ENCODE results near the gene NMRAL1.

Gene NMRAL1

DNA sequence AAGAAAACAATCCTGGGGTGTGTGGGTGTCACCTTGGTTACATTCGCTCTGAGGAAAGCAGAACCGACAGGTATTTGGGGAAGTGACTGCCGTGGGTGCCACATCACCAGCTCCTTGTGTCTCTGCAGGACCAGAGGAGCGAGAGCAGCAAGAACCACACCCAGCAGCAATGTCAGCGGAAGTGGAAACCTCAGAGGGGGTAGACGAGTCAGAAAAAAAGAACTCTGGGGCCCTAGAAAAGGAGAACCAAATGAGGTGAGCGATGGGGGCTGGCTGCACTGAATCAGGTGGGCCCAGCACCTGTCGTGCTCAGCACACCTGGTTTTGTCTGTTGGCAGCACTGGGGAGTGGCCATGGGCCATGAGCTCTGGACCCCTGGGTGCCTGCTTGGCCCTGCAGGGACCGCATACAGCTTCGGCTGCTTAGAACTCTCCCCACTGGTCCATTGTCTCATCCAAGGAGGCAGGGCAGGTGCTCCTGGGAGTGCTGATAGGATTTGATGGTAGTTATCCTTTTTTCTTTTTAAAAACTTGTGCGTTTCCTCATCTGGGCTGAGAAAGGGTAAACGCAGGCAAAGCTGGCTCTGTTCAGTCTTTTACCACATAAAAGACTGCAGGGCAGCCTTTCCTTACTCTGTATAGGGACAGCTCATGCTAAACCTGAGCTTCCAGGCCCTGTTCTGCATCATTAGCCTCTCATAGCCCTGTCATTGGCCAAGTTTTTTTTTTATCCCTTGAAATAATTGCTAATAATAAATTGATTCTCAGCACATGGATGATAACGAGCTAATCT is 31.1 kb upstream of the NMRAL1 start:
- DNase-seq (ENCODE audit: low spot score): no peak

DNA sequence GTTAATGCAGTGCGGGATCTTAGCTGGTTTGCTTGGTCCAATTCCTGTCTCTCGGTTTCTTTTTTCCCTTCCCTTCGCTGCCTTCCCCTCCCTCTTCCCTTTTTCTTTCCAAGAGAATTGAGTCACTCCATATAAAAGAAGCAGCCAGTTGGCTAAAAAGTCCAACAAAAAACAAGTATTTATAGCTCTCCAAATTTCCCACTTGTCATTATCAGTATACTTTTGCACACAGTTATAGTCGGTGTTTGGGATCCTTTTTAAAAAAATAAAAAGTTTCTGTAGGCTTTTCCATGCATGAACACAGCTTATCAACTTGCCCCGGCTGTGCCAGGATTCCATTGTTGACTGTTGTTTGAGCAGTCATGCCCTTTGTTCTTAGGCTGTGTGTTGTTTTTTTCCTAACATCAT is 26.6 kb upstream of the NMRAL1 start:
- no peak for DNase-seq (ENCODE audit: low spot score)

DNA sequence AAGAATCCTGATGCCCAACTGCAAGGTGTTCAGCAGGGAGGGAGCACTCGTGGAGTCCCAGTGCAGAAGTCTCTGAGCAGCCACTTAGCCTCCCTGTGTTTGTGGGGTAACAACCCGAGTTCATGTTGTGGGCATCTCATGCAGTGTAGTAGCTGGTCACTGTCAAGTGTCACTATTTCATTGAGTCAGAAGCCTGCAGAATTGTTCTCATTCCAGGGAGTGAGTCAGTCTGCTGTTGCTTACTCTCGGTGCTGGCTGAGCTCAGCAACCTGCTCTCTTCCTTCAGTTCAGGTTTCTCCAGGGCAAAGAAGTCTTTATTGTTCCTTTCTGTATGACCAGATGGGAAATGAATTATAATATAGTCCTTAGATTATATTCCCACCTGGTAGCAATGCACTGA is 25.8 kb upstream of the NMRAL1 start:
- DNase-seq (ENCODE audit: low spot score): peak; percentile 87

DNA sequence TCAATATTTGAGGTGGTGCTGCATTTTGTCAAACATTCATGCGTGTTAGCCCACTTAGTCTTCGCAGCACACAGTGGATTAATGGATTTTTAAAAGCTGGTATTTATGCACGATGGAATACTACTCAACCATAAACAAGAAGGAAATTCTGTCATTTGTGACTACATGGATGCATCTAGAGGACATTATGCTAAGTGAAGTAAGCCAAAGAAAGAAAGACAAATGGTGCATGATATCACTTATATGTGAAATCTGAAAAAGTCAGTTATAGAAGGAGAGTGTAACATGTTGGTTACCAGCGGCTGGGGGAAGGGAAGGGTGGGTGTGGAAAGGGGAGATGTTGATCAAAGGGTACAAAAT is 24.8 kb upstream of the NMRAL1 start:
- no peak for DNase-seq (ENCODE audit: low spot score)

DNA sequence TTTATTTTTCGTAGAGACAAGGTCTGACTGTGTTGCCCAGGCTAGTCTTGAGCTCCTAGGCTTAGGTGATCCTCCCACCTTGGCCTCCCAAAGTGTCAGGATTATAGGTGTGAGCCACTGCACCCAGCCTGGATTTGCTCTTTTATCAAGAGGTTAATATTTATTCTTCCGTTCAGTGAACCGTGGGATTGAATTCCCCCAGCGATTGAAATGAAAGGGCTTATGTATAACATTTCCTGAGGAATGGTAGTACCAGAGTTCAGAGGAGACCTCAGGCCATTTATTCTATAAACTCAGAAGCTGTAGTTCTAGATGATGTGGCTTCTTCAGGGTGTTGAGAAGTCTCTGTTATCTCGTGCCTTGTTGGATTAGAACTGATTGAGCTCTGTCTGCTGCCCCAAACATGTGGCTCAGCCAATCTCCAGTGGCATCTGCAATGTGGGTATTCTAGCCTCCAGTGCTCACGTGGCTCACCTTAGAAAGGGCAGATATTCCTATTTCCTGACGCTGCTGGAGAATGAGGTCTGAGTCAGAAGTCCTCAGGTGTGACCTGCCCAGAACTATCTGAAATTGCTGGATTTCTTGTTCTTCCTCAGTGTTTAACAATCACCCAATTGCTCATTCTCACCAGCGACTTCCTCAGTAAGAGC is 24.2 kb upstream of the NMRAL1 start:
- no peak for DNase-seq (ENCODE audit: low spot score)

DNA sequence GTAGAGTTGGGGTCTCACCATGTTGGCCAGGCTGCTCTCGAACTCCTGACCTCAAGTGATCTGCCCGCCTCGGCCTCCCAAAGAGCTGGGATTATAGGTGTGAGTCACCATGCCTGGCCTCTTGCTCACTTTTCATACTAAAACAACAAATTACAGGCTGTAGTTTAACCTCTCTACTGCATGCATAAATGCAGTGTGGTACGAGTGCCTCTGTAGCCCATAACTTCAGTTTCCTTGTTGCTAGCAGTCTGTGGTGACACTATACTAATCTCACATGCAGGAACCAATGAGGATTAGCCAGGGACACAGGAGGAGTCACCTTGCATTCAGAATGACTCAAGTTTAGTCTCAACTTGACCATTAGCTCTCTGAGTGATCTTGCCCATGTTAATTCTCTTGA is 21.9 kb upstream of the NMRAL1 start:
- DNase-seq (ENCODE audit: low spot score): peak; percentile 45

DNA sequence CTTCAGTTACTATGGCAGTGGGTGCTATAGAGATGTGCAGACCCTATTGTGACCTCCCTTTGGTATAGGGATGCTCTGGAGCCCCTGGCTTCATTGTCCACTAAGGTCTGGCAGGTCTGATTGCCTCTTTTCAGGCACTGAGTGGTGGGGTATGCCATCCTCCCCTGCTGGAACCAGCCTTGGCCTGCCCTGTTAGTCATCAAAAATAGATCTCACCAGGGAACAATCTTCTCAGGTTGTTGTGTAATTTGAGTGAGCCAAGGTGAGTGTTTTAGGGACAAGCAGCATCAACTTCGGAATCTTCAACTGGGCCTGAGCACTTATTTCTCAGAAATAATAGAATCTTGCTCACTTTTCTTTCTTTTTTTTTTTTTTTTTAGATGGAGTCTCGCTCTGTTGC is 21.3 kb upstream of the NMRAL1 start:
- DNase-seq (ENCODE audit: low spot score): no peak

DNA sequence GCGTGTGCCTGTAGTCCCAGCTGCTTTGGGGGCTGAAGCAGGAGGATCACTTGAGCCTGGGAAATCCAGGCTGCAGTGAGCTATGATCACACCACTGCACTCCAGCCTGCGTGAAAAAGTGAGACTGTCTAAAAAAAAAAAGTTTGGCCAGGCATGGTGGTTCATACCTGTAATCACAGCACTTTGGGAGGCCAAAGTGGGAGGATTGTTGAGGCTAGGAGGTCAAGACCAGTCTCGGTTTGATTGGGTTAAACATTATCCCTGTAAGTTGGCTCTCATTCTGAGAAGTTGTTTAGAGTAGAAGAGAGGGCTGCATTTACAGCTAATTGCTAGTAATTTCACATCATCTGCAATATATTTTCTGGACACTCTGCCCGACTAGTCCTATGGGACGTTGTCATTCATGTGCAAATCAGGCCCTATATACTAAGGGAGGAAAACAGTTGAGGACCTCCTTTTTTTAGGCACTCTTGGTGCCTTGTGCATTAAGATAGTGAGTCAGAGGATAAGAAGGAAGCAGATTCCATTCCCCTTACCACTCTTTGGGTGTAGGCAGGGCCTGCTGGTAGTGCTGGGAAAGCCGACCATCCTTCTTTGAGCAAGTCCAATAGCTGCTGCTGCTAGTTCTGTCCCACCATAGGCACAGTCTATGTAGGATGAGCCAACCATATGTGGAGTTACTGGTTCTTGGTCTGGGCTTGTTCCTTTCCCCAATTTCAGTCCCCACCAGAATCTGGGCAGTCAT is 20.5 kb upstream of the NMRAL1 start:
- DNase-seq (ENCODE audit: low spot score): peak; percentile 56

DNA sequence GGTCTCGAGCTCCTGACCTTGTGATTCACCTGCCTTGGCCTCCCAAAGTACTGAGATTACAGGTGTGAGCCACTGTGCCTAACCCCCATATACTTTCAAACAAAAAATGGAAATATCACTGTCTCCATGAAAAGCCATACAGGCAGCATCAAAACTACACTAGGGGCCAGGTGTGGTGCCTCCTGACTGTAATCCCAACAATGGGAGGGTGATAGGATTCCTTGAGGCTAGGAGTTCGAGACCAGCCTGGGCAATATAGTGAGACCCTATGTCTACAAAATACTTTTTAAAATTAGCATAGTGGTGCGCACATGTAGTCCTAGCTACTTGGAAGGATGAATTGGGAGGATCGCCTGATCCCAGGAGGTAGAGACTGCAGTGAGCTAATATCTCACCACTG is 17.5 kb upstream of the NMRAL1 start:
- DNase-seq (ENCODE audit: low spot score): no peak

DNA sequence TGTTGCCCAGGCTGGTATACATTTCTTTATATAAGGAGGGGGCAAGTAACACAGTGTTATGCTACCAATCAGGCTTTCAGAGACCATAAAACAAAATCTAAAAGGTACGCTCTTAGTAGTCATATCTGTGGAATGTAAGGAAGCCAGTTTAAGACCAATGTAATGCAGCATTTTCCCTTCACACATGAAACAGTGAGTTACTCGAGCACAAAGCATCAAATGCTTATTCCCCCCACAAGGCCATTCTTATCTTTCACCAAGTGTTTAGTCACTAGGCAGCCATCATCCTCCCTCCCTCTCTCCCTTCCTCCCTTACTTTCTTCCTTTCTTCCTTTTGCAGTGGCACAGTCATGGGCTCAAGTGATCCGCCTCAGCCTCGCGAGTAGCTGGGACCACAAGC is 14.6 kb upstream of the NMRAL1 start:
- peak; percentile 65 for DNase-seq (ENCODE audit: low spot score)

DNA sequence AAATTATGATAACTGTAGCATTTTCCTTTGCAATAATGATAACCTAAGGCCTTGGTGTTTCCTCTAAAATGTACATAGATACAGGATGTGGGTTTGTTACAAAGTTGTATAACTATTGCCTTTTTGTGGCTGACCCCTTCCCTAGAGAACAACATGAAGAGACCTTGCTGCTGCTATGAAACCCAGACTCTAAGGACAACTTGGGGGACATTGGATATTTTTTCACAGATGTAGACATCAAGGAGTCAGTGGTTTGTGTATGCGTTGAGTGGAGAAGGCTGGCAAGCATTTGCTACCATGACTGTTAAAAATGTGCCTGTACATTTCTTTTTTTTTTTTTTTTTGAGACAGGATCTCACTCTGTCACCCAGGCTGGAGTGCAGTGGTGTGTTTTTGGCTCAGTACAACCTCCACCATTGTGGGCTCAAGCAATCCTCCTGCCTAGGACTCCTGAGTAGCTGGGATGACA is 14.1 kb upstream of the NMRAL1 start:
- DNase-seq (ENCODE audit: low spot score): no peak

DNA sequence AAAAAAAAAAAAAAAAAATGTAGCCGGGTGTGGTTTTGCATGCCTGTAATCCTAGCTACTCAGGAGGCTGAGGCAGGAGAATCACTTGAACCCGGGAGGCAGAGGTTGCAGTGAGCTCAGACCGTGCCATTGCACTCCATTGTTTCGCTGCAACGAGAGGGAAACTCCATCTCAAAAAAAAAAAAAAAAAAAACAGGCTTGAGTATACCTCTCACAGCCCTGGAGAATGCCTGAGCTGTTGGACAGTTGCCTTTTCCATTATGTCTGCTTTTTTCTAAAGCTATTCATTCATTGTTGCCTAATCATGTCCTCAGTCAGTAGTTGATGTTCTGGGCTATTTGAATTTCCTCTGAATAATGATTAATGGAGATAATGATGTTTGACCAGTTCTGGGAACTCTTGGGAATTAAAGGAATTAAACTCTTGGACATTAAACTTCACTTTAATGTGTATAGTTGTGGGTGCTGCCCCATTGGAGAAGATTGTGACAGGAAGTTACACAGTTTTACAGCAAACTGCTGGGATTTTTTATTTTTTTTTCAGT is 13.6 kb upstream of the NMRAL1 start:
- DNase-seq (ENCODE audit: low spot score): no peak

DNA sequence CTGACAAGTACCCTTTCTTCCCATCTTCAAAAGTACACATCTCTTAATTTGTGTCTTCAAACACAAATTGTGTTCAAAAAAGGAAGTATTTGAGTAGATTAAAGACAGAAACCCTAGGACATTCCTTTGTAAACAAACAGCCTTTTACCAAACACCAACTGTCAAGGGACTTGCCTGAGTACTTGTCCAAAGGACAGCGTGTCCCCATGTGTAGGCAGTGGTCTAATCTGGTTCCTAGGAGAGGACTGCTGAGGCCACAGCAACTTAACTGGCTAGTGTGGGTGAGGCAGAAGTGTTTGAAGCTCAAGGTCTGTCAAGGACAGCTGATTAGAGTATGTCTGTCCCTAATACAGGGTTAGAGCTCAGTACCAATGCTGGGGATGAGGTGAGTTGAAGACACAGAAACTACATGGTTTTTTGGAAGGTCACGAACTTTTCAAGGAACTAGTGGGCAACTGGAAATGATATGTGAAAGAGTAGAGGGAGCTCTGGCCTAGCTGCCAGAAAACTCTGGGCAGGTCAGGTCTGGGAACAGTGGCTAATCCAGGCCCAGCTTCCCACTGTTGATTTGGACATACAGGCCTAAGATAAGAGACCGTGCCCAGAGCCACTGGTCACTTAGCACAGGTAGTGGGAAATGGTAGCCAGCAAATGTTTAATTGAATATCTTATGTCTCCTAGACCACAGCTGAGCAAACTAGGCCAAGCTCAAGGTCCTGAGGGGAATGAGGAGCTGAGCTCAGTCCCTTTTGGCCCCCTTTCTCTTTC is 11.9 kb upstream of the NMRAL1 start:
- DNase-seq (ENCODE audit: low spot score): no peak

DNA sequence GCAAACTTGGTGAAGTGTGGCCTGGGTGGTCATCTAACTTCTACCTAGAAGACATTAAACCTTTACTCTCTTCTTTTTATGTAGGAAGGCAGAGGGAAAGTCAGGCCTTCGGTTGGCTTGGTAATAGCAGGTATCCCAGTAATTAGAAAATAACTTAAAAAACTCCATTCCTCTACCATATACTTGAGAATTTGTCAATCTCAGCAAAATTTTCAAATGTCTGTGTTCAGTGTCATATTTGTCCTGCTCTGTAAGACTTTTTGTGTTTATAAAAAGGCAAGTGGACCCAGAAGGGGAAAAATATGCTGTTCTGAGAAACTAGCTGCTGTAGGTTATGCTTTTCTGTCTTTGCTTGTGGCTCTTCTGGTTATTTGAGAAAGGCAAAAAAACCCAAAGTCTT is 7.5 kb upstream of the NMRAL1 start:
- no peak for DNase-seq (ENCODE audit: low spot score)

DNA sequence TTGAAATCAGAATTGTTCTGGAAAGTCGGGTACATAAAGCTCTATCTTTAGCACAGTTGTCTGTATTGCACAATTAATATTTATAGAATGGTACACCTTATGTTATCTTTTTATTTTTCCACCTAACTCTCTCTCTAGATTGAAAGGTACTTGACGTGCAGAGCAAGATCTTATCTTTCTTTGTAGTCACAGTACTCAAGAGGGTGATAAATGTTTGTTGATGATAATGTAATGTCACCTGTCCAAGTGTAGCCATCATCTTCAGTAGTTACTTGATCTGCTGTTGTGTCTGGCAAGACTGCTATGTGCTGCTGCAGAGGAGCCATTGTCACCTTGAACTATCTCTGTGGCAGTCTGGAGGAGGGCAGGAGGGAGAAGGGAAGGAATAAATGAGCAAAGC is 7.1 kb upstream of the NMRAL1 start:
- DNase-seq (ENCODE audit: low spot score): no peak

DNA sequence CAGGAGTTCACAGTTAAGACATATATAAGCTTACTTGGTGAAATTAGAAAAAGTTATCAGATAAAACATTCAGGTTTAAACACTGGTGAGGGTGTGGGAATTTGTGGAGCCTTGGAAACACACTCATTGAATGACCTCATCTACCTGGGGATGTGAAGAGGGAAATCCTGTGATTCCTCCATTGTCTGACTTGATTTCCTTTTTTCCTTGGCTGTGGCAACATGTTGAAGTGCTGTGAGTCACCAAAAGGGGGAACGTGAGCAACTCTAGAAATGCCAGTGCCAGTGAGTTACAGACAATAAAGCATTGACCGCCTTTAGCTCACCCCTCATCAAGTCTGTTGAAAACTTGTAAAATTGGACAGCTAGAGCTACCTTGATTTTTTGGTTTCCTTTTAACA is 3.5 kb upstream of the NMRAL1 start:
- DNase-seq (ENCODE audit: low spot score): no peak

DNA sequence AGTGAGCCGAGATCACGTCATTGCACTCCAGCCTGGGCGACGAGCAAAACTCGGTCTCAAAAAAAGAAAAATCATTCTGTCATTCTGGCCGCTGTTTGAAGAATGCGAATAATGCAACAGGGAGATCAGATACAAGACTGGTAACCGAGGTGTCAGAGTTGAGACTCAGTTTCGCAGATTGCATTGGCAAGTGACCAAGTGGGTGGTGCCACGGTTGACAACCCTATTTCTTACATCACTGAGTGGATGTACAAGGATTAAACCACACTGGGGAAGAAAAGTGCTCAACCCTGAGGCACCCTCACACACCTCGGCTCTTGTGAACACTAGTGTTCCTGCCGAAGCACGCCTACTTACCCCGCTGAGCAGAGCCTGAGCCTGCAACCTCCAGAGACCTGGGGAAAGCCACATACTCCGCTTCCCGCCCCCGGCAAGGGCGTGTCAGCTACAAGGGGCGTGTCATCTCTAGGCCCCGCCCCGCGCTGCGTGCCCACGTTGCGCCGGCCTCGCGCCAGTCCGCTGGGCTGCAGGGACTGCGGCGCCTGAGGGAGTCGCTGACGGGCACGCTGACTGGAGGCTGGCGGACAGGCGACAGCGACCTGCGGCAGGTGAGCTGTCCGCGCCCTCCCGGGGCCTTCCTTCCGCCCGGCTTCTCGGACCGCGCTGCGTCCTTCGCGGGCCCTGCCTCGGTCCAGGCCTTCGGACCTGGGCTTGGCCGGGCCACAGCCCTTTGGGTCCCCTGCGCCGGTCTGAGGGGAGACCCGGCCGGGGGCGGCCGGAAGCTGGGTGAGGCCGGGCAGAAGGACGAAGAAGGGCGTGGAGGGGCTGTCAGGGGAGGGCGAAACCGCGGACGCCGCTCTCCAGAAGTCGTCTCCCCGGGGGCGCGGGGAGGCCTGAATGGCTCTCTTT is 1.7 kb upstream of the NMRAL1 start, which contains the start of gene HMOX2:
Gene HMOX2 (plus strand): TSS at position 519 of the 909 bp plus-strand sequence. CDS start 29,127 bp downstream, outside the sequence.
- DNase-seq (ENCODE audit: low spot score): peak; percentile 98

DNA sequence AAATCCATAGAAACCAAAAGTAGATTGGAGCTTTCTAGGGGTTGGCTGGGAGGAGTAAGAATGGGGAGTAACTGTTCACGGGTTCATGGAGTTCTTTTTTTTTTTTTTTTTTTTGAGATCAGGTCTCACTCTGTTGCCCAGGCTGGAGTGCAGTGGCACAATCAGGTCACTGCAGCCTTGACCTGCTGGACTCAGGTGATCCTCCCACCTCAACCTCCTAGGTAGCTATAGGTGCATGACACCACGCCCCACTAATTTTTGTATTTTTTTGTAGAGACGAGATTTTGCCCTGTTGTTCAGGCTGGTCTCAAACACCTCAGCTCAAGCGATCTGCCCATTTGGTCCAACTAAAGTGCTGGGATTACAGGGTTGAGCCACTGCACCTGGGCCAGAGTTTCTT is 1.5 kb downstream of the NMRAL1 start:
- no peak for DNase-seq (ENCODE audit: low spot score)

DNA sequence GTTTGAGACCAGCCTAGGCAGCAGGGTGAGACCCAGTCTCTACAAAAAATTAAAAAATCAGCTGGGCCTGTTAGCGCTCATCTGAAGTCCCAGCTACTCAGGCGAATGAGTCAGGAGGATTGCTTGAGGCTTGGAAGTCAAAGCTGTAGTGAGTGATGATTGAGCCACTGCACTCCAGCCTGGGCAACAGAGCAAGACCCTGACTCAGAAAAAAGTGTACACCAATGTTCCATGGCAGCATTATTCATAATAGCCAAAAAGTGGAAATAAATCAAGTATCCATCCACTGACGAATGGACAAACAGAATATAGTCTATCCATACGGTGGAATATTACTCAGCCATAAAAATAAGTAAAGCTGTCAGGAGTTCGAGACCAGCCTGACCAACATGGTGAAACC is 2.6 kb downstream of the NMRAL1 start:
- DNase-seq (ENCODE audit: low spot score): no peak

DNA sequence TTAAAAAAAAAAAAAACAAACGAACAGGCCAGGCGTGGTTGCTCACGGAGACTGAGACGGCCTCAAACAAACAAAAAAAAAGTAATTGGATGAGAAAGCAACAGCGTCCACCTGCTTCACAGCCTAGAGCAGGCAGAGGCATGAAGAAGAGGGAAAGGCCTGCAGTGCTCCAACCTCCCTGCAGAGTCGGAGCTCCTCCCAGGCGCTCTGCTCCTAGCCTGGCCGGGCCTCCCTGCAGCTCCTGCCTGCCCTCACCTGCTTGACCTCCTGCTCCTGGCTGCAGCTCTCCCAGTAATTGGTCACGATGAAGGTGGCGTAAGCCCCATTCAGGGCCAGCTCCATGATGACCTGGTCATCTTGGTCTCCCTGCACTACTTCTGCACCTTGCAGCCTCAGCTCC is 5.5 kb downstream of the NMRAL1 start:
- DNase-seq (ENCODE audit: low spot score): no peak

DNA sequence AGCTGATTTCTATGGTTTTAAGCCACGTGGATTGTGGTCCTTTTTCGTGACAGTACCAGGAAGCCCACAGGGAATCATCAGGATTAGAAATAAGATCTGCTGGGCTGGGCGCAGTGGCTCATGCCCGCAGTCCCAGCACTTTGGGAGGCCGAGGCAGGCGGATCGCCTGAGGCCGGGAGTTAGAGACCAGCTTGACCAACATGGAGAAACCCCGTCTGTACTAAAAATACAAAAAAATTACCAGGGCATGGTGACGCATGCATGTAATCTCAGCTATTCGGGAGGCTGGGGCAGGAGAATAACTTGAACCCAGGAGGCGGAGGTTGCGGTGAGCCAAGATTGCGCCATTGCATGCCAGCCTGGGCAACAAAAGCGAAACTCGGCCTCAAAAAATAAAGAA is 6.5 kb downstream of the NMRAL1 start:
- DNase-seq (ENCODE audit: low spot score): no peak
